Measurements from ENCODE around the gene PRCP.
"Not testable (repeated sequence)": the region's sequence is repeated elsewhere in the genome, so short reads cannot be mapped to it uniquely, and the experiment has no call there.

Gene PRCP

DNA sequence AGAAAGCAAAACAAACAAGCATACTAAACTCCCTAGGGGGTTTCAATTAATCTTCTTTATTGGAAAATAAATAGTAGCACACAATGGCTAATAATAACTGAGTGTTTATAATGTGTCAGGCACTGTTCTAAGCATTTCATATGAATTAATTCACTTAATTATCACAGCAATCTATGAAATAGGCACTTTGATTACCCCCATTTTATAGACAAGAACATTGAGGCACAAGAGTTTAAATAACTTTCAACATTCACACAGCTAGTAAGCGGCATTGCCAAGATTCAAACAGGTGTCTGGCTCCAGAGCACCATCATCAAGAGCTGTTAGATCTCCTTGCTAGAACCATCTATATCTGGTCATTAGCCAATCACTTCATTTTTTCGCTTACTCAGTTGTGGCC, 43.1 kb downstream of the PRCP start:
- H3K4me1 Mint-ChIP-seq (ENCODE audit: low read depth in 2 of 2), result peaks cover 0 to 14% of the 10 kb centered on the region in 2 donors
- no peak overlapping the region for H3K27ac Mint-ChIP-seq
- DNase-seq (no peak), ATAC-seq (replicated peaks) (no peak)
- H3K4me3 Mint-ChIP-seq, result no peak overlapping the region
- H3K9me3 Mint-ChIP-seq, result no peaks in the 10 kb centered on the region
- H3K27me3 Mint-ChIP-seq, result no peaks in the 10 kb centered on the region
- H3K36me3 Mint-ChIP-seq (ENCODE audit: insufficient read depth), result peaks cover 3% of the 10 kb centered on the region

DNA sequence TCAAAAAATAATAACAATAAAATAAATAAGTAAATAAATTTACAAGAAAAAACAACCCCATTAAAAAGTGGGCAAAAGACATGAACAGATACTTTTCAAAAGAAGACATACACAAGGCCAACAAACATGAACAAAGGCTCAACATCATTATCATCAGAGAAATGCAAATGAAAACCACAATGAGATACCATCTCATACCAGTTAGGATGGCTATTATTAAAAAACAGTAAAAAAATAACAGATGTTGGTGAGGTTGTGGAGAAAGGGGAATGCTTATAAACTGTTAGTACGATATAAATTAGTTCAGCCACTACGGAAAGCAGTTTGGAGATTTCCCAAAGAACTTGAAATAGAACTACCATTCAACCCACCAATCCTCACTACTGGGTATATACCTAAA, 44.6 kb downstream of the PRCP start:
- DNase-seq (no peak), ATAC-seq (replicated peaks) (no peak)
- peaks cover 0 to 14% of the 10 kb centered on the region in 2 donors for H3K4me1 Mint-ChIP-seq (ENCODE audit: low read depth in 2 of 2)
- no peak overlapping the region for H3K4me3 Mint-ChIP-seq
- no peaks in the 10 kb centered on the region for H3K9me3 Mint-ChIP-seq
- peaks cover 3% of the 10 kb centered on the region for H3K36me3 Mint-ChIP-seq (ENCODE audit: insufficient read depth)
- H3K27ac Mint-ChIP-seq, result no peak overlapping the region
- no peaks in the 10 kb centered on the region for H3K27me3 Mint-ChIP-seq

GRCh38 chr11:82854916-82855315, 45.3 kb downstream of the PRCP start:
- H3K9me3 Mint-ChIP-seq; H3K36me3 Mint-ChIP-seq (ENCODE audit: insufficient read depth); H3K4me3 Mint-ChIP-seq; DNase-seq; H3K27me3 Mint-ChIP-seq; H3K27ac Mint-ChIP-seq; ATAC-seq (replicated peaks): not testable (repeated sequence)
- peaks cover 0 to 14% of the 10 kb centered on the region in 2 donors for H3K4me1 Mint-ChIP-seq (ENCODE audit: low read depth in 2 of 2)

GRCh38 chr11:82854242-82854641, 46.0 kb downstream of the PRCP start:
- DNase-seq (no peak), ATAC-seq (replicated peaks) (no peak)
- Mint-ChIP-seq H3K27ac (peak overlapping the region in 1 of 2 donors; percentile 62), H3K36me3 (ENCODE audit: insufficient read depth) (peaks cover 3% of the 10 kb centered on the region), H3K4me3 (no peak overlapping the region), H3K9me3 (no peaks in the 10 kb centered on the region), H3K27me3 (no peaks in the 10 kb centered on the region), H3K4me1 (ENCODE audit: low read depth in 2 of 2) (peaks cover 0 to 14% of the 10 kb centered on the region in 2 donors)

DNA sequence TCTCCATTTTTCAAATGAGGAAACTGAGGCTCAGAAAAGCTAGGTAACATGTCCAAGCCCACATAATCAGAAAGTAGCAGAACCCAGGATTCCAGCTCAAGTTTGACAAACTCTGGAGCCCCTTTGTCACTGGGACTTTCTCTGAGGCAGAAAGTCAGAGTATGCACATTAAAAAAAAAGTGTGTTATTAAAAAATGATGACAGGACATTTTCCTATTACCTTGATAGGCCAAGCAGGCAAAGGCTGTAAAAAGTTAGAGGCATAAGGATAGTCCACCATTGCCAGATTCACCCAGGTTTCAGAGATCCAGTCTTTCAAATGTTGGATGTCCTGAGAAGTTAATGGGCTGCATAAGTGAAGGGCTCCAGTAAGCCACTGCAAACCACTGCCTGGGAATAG, 51.4 kb downstream of the PRCP start:
- no peaks in the 10 kb centered on the region for H3K9me3 Mint-ChIP-seq
- ATAC-seq (replicated peaks) (no peak), DNase-seq (no peak)
- H3K4me3 Mint-ChIP-seq, result no peak overlapping the region
- no peaks in the 10 kb centered on the region for H3K4me1 Mint-ChIP-seq (ENCODE audit: low read depth in 2 of 2)
- no peak overlapping the region for H3K27ac Mint-ChIP-seq
- no peaks in the 10 kb centered on the region for H3K27me3 Mint-ChIP-seq
- H3K36me3 Mint-ChIP-seq (ENCODE audit: insufficient read depth), result peaks cover 3% of the 10 kb centered on the region

DNA sequence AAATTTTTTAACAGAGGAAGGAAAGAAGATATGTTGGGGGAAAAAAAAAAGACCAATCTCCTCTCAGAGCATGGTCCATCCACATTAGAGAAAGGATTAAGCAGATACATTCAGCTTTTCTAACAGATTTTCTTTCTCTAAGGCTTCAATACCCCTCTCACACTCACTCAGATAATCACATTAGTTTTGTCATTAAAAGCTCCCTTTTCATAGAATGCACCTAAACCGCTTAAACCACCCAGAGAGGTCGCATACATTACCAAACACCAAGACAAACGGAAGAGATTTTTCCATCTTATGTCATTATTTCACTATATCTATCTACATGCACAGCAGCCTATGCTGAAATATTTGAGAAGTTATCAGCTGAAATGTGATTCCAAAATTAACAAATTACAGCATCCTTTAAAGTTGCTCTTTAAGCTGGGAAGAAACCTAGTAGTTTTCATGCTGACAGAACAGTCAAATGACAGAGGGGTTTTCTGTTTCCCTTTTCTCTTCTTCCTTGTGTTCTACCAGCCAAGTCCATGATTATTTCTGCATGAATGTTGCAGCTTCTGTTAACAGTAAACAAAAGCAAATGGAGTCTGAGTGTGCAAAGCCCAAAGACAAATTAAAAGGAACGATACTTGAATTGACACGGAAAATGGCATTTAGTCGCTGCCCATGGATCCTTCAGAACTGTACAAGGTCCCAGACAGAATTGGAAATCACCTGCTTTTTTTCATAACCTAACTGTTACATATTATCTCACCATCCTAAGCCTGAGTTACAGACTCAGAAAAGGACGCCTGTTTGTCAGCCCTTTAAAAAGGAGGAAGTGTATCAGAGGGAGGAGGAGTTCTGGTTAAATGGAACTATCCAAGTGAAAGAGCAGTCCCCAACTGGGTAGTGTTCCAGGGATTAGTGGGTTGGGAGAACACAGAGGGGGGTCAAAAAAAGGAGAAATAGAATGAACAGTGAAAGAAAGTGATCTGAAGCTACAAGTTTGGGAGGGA, 54.6 kb downstream of the PRCP start:
- no peak for DNase-seq

GRCh38 chr11:82843057-82843795, 57.0 kb downstream of the PRCP start:
- Mint-ChIP-seq H3K9me3 (no peaks in the 10 kb centered on the region), H3K4me3 (no peak overlapping the region), H3K27me3 (no peaks in the 10 kb centered on the region), H3K36me3 (ENCODE audit: insufficient read depth) (peaks cover 2% of the 10 kb centered on the region), H3K27ac (no peak overlapping the region), H3K4me1 (ENCODE audit: low read depth in 2 of 2) (no peaks in the 10 kb centered on the region)
- DNase-seq (no peak), ATAC-seq (replicated peaks) (no peak)

More for the DNA sequence above, 54.6 kb downstream of the PRCP start:
- H3K9me3 Mint-ChIP-seq, result no peaks in the 10 kb centered on the region
- no peaks in the 10 kb centered on the region for H3K4me1 Mint-ChIP-seq (ENCODE audit: low read depth in 2 of 2)
- no peak for ATAC-seq (replicated peaks)
- H3K36me3 Mint-ChIP-seq (ENCODE audit: insufficient read depth), result peaks cover 3% of the 10 kb centered on the region
- H3K27ac Mint-ChIP-seq, result peak overlapping the region in 1 of 2 donors; percentile 1
- H3K27me3 Mint-ChIP-seq, result no peaks in the 10 kb centered on the region
- H3K4me3 Mint-ChIP-seq, result no peak overlapping the region

GRCh38 chr11:82842019-82842418, 58.2 kb downstream of the PRCP start:
- ATAC-seq (replicated peaks) (no peak), DNase-seq (no peak)
- Mint-ChIP-seq H3K4me1 (ENCODE audit: low read depth in 2 of 2) (no peaks in the 10 kb centered on the region), H3K4me3 (no peak overlapping the region), H3K36me3 (ENCODE audit: insufficient read depth) (peaks cover 9% of the 10 kb centered on the region), H3K9me3 (no peaks in the 10 kb centered on the region), H3K27me3 (no peaks in the 10 kb centered on the region), H3K27ac (no peak overlapping the region)

- Mint-ChIP-seq H3K9me3 (no peaks in the 10 kb centered on the region), H3K4me1 (ENCODE audit: low read depth in 2 of 2) (no peaks in the 10 kb centered on the region), H3K36me3 (ENCODE audit: insufficient read depth) (peaks cover 9% of the 10 kb centered on the region), H3K4me3 (no peak overlapping the region), H3K27me3 (no peaks in the 10 kb centered on the region), H3K27ac (no peak overlapping the region)
- ATAC-seq (replicated peaks) (no peak), DNase-seq (no peak)
These were observed 62.6 kb downstream of the PRCP start for GRCh38 chr11:82837650-82838049.

- Mint-ChIP-seq H3K27ac (no peak overlapping the region), H3K4me1 (ENCODE audit: low read depth in 2 of 2) (no peaks in the 10 kb centered on the region), H3K27me3 (no peaks in the 10 kb centered on the region), H3K4me3 (no peak overlapping the region), H3K9me3 (no peaks in the 10 kb centered on the region), H3K36me3 (ENCODE audit: insufficient read depth) (peaks cover 5% of the 10 kb centered on the region)
- ATAC-seq (replicated peaks), result no peak
- DNase-seq, result no peak
These were observed 67.2 kb downstream of the PRCP start for GRCh38 chr11:82832983-82833382.

DNA sequence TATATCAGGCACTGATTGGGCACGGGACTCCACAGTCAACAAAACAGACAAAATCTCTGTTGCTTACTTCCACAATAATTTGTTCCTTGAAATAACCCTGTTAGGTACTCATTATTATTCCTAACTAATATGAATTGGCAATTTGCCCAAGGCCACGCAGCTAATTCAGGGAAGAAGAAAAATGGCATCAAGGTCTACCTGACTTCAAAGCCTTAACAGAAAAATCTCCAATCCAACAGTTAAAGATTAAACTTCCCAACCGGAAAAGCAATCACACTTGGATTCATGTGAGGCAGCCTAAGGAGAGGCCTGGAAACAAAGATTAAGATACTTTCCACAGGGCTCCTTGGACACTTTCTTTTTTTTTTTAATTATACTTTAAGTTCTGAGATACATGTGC, 68.9 kb downstream of the PRCP start:
- Mint-ChIP-seq H3K4me3 (no peak overlapping the region), H3K9me3 (no peaks in the 10 kb centered on the region), H3K4me1 (ENCODE audit: low read depth in 2 of 2) (no peaks in the 10 kb centered on the region), H3K36me3 (ENCODE audit: insufficient read depth) (no peaks in the 10 kb centered on the region), H3K27ac (no peak overlapping the region), H3K27me3 (no peaks in the 10 kb centered on the region)
- no peak for DNase-seq
- no peak for ATAC-seq (replicated peaks)

DNA sequence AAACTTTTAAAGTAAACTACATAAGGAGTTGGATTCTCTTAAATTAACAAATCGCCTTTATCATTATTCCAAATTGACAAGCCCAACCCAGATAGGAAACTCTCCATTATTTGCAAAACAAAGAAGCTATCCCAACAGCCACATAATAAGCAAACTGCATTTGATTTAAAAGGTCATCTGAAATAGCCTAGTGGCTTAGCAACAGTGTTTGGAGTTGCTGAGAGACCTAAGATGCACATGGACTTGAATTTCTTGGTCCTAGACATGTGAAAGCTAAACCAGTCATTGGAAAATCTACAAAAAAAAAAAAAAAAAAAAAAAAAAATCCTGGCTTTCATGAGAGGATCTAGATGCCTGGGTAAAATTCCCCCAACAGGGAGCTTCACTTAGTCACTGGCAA, 69.5 kb downstream of the PRCP start:
- H3K27me3 Mint-ChIP-seq, result no peaks in the 10 kb centered on the region
- H3K9me3 Mint-ChIP-seq, result no peaks in the 10 kb centered on the region
- no peaks in the 10 kb centered on the region for H3K4me1 Mint-ChIP-seq (ENCODE audit: low read depth in 2 of 2)
- DNase-seq (no peak), ATAC-seq (replicated peaks) (no peak)
- no peaks in the 10 kb centered on the region for H3K36me3 Mint-ChIP-seq (ENCODE audit: insufficient read depth)
- no peak overlapping the region for H3K27ac Mint-ChIP-seq
- no peak overlapping the region for H3K4me3 Mint-ChIP-seq

DNA sequence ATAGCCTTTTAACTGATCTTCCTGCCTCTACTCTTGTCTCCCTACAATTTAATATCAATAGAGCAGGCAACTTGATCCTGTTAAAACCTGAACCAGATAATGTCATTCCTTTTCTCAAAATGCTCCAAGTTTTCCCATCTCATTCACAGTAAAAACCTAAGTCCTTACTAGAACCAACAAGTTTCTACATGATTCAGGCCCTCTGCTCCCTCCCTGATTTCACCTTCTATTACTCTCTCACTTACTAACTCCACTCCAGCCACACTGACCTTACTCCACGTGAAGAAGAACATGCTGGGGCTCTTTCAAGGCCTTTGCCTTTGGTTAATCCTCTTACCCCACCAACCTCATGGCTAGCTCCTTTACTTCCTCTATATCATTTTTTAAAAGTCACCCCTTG, 71.1 kb downstream of the PRCP start:
- no peaks in the 10 kb centered on the region for H3K4me1 Mint-ChIP-seq (ENCODE audit: low read depth in 2 of 2)
- ATAC-seq (replicated peaks), result no peak
- no peaks in the 10 kb centered on the region for H3K9me3 Mint-ChIP-seq
- no peak for DNase-seq
- peaks cover 5% of the 10 kb centered on the region for H3K36me3 Mint-ChIP-seq (ENCODE audit: insufficient read depth)
- H3K4me3 Mint-ChIP-seq, result no peak overlapping the region
- no peak overlapping the region for H3K27ac Mint-ChIP-seq
- H3K27me3 Mint-ChIP-seq, result no peaks in the 10 kb centered on the region

- H3K9me3 Mint-ChIP-seq, result no peaks in the 10 kb centered on the region
- ATAC-seq (replicated peaks) (no peak), DNase-seq (no peak)
- peaks cover 5% of the 10 kb centered on the region for H3K36me3 Mint-ChIP-seq (ENCODE audit: insufficient read depth)
- H3K4me1 Mint-ChIP-seq (ENCODE audit: low read depth in 2 of 2), result no peaks in the 10 kb centered on the region
- no peak overlapping the region for H3K27ac Mint-ChIP-seq
- H3K4me3 Mint-ChIP-seq, result no peak overlapping the region
- no peaks in the 10 kb centered on the region for H3K27me3 Mint-ChIP-seq
These were observed 71.8 kb downstream of the PRCP start for GRCh38 chr11:82828472-82828871.

Measured in effector memory CD8-positive, alpha-beta T cell (primary cell).